C4-2B (cell line): Measurements from ENCODE around the gene PSMD12.
"Not testable (repeated sequence)": the region's sequence is repeated elsewhere in the genome, so short reads cannot be mapped to it uniquely, and the experiment has no call there.

Source experiments
- H3K27ac ChIP-seq: fragments of 450-650 bp; 2 replicates; pipeline ENCODE4 v1.5.1; 2017
- CTCF ChIP-seq: fragments of 450-650 bp; conservative IDR thresholded peaks from 2 replicates; pipeline ENCODE4 v1.5.1; 2017; ENCODE audit warnings: mild to moderate bottlenecking
- ZFX ChIP-seq: fragments of 450-650 bp; IDR thresholded peaks from 2 replicates; pipeline ENCODE4 v1.6.1; 2017

Gene PSMD12

GRCh38 chr17:67353161-67353560 lies 13.2 kb downstream of the PSMD12 start:
- no peak for TF ChIP-seq CTCF
- TF ChIP-seq ZFX = no peak

GRCh38 chr17:67349420-67349819 lies 17.0 kb downstream of the PSMD12 start:
- H3K27ac ChIP-seq = no peak overlapping the region
- TF ChIP-seq ZFX = no peak
- TF ChIP-seq CTCF = no peak

More at GRCh38 chr17:67353161-67353560, 13.2 kb downstream of the PSMD12 start:
- no peak overlapping the region for H3K27ac ChIP-seq

GRCh38 chr17:67347826-67348225 lies 18.6 kb downstream of the PSMD12 start:
- H3K27ac ChIP-seq = no peak overlapping the region
- TF ChIP-seq ZFX (no peak), CTCF (no peak)

- no peak for TF ChIP-seq CTCF
- TF ChIP-seq ZFX = no peak
- no peak overlapping the region for H3K27ac ChIP-seq
These were observed 23.1 kb downstream of the PSMD12 start for GRCh38 chr17:67343237-67343636.

- H3K27ac ChIP-seq = not testable (repeated sequence)
These were observed 28.0 kb downstream of the PSMD12 start for GRCh38 chr17:67338353-67338752.

GRCh38 chr17:67336859-67337258 lies 29.5 kb downstream of the PSMD12 start:
- no peak for TF ChIP-seq CTCF
- no peak for TF ChIP-seq ZFX
- no peak overlapping the region for H3K27ac ChIP-seq

GRCh38 chr17:67335245-67335835 lies 31.0 kb downstream of the PSMD12 start:
- TF ChIP-seq ZFX (no peak), CTCF (no peak)

GRCh38 chr17:67332162-67332508 lies 34.2 kb downstream of the PSMD12 start:
- not testable (repeated sequence) for H3K27ac ChIP-seq

More at GRCh38 chr17:67335245-67335835, 31.0 kb downstream of the PSMD12 start:
- H3K27ac ChIP-seq = no peak overlapping the region

- not testable (repeated sequence) for H3K27ac ChIP-seq
These were observed 34.8 kb downstream of the PSMD12 start for GRCh38 chr17:67331381-67332161.
